Medulla oblongata (tissue), 1 donor: ENCODE measurements around the gene PCDHGA2.
"Not testable (repeated sequence)": the region's sequence is repeated elsewhere in the genome, so short reads cannot be mapped to it uniquely, and the experiment has no call there.

Experiments used
- DNase-seq: peaks from one replicate; pipeline ENCODE4 v3.0.0-alpha.2; 2015; ENCODE audit errors: extremely low spot score

PCDHGA2 gene

GRCh38 chr5:141346017-141346416 lies 7.5 kb downstream of the PCDHGA2 start:
- not testable (repeated sequence) for DNase-seq

- DNase-seq: peak; percentile 46
Observed at GRCh38 chr5:141349917-141350619, 11.5 kb downstream of the PCDHGA2 start, which contains the start of gene PCDHGB1. TSS of gene PCDHGB1 (plus strand) at chr5:141350099. CDS start at chr5:141350261, 162 bp downstream.

GRCh38 chr5:141351591-141351990 lies 13.0 kb downstream of the PCDHGA2 start:
- DNase-seq: no peak

GRCh38 chr5:141354900-141355469 lies 16.4 kb downstream of the PCDHGA2 start, which contains the start of gene PCDHGA4:
TSS of gene PCDHGA4 (plus strand) at chr5:141355021. CDS start at chr5:141355108, 87 bp downstream.
- no peak for DNase-seq

- DNase-seq: no peak
Observed at GRCh38 chr5:141355641-141356040, 17.1 kb downstream of the PCDHGA2 start.

- no peak for DNase-seq
Observed at GRCh38 chr5:141356133-141356532, 17.6 kb downstream of the PCDHGA2 start.

GRCh38 chr5:141356950-141357349 lies 18.4 kb downstream of the PCDHGA2 start:
- no peak for DNase-seq

- DNase-seq: peak; percentile 30
Observed at GRCh38 chr5:141359790-141360426, 21.3 kb downstream of the PCDHGA2 start, which contains the start of gene PCDHGB2. TSS of gene PCDHGB2 (plus strand) at chr5:141359994. CDS start at chr5:141360136, 142 bp downstream.

GRCh38 chr5:141360685-141361084 lies 22.1 kb downstream of the PCDHGA2 start:
- no peak for DNase-seq

- DNase-seq: no peak
Observed at GRCh38 chr5:141362719-141363118, 24.2 kb downstream of the PCDHGA2 start.

GRCh38 chr5:141363952-141364660 lies 25.5 kb downstream of the PCDHGA2 start, which contains the start of gene PCDHGA5:
TSS of gene PCDHGA5 (plus strand) at chr5:141364162. CDS start at chr5:141364331, 169 bp downstream.
- DNase-seq: no peak

- no peak for DNase-seq
Observed at GRCh38 chr5:141366016-141366896, 27.7 kb downstream of the PCDHGA2 start.

- DNase-seq: peak; percentile 4
Observed at GRCh38 chr5:141369994-141370848, 31.7 kb downstream of the PCDHGA2 start, which contains the start of gene PCDHGB3. TSS of gene PCDHGB3 (plus strand) at chr5:141370242. CDS start at chr5:141370395, 153 bp downstream.

- no peak for DNase-seq
Observed at GRCh38 chr5:141371572-141372475, 33.3 kb downstream of the PCDHGA2 start.

- DNase-seq: no peak
Observed at GRCh38 chr5:141373673-141374317, 35.2 kb downstream of the PCDHGA2 start, which contains the start of gene PCDHGA6. TSS of gene PCDHGA6 (plus strand) at chr5:141373891. CDS start at chr5:141374084, 193 bp downstream.

GRCh38 chr5:141374627-141375026 lies 36.1 kb downstream of the PCDHGA2 start:
- no peak for DNase-seq

- DNase-seq: not testable (repeated sequence)
Observed at GRCh38 chr5:141375444-141376155, 37.0 kb downstream of the PCDHGA2 start.
